Fibroblast of villous mesenchyme (primary cell): ENCODE measurements around the gene COL4A6. TPM values are rescaled to one million over a fixed set of nuclear protein-coding genes. Genes with fewer than 3 reads are reported as not detected.

Experiments used
- DNase-seq: peaks from one replicate; pipeline ENCODE4 v3.0.0-alpha.2; 2010; ENCODE audit warnings: low read depth
- H3K4me3 ChIP-seq: 2 replicates; pipeline ENCODE4 v1.5.1; 2011; ENCODE audit warnings: low read depth, mild to moderate bottlenecking, low read length
- total RNA-seq: library from RNA; depleted of rRNA; stranded (reverse); fragments of >200 nt; gene quantifications from 2 replicates; pipeline ENCODE4 v1.2.3, GENCODE V29; 2012
- TF ChIP-seq, protein P1 (sequence below): IDR thresholded peaks from 2 replicates; pipeline ENCODE4 v1.5.1; 2012; ENCODE audit warnings: low read depth, mild to moderate bottlenecking, low read length; ENCODE audit not compliant: insufficient read depth

Gene COL4A6
- total RNA-seq, 1 donor = 1.7 TPM

DNA sequence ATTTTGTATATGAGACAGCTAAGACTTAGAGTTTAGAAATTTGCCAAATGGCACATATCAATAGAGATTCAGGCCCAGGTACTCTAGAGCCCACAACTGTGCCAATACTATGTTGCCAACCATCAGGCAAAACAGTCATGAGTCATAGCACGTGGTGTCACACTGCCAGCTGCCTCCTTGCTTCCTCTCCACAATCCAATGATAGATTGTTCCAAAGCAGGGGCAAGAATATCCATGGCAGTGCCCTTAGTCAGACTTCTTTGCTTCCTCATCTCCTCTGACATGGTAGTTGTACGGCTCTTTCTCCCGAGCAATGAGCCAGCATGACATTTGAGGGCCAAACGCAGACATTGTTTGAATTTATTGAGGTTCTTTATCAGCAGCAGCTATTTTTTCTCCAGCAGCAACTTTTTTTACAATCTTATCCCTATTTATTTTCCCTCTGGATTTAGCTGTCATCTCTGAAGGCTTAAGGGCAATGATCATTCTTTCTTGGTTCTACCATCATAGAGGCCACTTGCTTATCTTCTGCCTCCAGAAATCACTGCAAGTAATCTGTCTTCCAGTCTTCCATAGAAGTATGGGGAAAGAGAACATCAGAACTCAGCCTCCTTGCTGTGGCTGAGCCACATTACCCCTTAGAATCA, 169.7 kb downstream of the COL4A6 start:
- H3K4me3 ChIP-seq = no peak overlapping the region
- DNase-seq = peak; percentile 13
- TF ChIP-seq, protein P1, sequence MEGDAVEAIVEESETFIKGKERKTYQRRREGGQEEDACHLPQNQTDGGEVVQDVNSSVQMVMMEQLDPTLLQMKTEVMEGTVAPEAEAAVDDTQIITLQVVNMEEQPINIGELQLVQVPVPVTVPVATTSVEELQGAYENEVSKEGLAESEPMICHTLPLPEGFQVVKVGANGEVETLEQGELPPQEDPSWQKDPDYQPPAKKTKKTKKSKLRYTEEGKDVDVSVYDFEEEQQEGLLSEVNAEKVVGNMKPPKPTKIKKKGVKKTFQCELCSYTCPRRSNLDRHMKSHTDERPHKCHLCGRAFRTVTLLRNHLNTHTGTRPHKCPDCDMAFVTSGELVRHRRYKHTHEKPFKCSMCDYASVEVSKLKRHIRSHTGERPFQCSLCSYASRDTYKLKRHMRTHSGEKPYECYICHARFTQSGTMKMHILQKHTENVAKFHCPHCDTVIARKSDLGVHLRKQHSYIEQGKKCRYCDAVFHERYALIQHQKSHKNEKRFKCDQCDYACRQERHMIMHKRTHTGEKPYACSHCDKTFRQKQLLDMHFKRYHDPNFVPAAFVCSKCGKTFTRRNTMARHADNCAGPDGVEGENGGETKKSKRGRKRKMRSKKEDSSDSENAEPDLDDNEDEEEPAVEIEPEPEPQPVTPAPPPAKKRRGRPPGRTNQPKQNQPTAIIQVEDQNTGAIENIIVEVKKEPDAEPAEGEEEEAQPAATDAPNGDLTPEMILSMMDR = no peak

- DNase-seq = peak; percentile 33
- no peak overlapping the region for H3K4me3 ChIP-seq
- TF ChIP-seq, protein P1 = no peak
Measured at GRCh38 chrX:108267557-108267956, 170.7 kb downstream of the COL4A6 start.

GRCh38 chrX:108264376-108264775, 173.8 kb downstream of the COL4A6 start:
- H3K4me3 ChIP-seq = no peak overlapping the region
- peak; percentile 39 for DNase-seq
- TF ChIP-seq, protein P1 = no peak

GRCh38 chrX:108261549-108262203, 176.5 kb downstream of the COL4A6 start:
- peak; percentile 92 for DNase-seq
- H3K4me3 ChIP-seq = no peak overlapping the region
- TF ChIP-seq, protein P1 = no peak

DNA sequence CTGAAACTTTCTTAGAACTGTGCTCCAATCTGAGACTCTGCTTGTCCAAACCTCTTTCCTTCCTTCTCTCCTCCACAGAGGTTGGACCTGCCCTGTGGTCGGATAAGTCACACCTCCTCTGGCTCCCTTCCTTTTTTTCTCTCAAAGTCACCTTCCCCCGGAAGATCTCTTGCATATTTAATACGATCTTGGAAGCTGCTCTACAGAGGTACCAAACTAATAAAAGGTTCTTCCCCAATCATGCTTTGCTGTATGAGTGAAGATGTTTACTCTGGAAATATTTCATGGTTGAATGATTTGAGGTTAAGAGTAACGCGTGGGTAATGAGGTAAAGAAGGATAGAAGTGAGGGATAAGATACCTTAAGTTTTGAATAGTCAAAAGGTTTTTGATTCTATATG, 180.7 kb downstream of the COL4A6 start:
- no peak for DNase-seq
- TF ChIP-seq, protein P1 = no peak
- H3K4me3 ChIP-seq = no peak overlapping the region

DNA sequence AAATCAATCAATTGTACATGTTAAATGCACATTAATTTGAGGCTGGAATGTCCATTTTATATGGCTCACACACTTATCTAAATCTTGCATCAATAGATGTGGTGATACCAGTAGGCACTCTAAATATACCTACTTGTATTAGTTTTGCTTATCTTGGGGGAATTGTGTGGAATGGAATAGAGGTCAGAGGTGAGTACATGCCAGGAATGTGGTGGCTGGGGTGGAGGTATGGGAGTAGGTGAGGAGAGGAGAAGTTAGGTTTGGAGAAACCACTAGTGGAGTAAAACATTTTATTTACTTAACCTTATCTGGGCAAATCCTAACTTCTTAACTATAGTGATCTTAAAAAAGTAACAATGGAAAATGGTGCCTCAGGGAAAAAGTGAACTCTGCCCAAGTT, 183.6 kb downstream of the COL4A6 start:
- no peak overlapping the region for H3K4me3 ChIP-seq
- TF ChIP-seq, protein P1 = no peak
- DNase-seq = no peak
